Putamen (tissue), 1 donor: ENCODE results near the gene RSRP1.
"Not testable (repeated sequence)": the region's sequence is repeated elsewhere in the genome, so short reads cannot be mapped to it uniquely, and the experiment has no call there.

Experiments used
- DNase-seq: peaks from one replicate; pipeline ENCODE4 v3.0.0-alpha.2; 2016; ENCODE audit warnings: low spot score

RSRP1 gene

GRCh38 chr1:25256578-25256965, 9.3 kb upstream of the RSRP1 start:
- no peak for DNase-seq

DNA sequence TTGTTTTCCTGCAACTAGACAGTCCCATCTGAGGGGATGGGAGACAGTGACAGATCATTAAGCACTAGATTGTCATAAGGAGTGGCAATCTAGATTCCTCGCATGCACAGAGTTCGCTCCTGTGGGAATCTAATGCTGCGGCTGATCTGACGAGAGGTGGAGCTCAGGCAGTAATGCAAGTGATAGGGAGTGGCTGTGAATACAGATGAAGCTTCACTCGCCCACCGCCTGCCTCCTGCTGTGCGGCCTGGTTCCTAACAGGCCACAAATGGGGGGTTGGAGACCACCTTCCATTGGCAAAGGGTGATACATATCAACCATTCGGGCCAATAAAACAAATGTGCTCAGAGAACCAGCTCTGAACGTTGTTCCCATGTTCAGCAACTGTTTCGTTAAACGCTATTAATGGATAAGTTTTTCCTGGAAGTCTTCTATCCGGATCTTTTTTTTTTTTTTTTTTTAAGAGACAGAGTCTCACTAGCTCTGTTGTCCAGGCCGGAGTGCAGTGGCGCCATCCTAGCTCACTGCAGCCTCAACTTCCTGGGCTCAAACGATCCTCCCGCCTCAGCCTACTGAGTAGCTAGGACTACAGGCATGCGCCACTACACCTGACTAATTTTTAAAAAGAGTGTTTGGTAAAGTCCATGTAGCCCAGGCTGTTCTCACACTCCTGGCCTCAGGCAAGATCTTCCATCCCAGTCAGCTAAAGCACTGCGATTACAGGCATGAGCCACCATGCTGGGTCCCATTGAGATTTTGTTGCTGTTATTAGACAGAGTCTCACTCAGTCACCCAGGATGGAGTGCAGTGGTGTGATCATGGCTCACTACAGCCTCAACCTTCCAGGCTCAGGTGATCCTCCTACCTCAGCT, 8.7 kb upstream of the RSRP1 start:
- no peak for DNase-seq

- DNase-seq, result no peak
These were observed 6.7 kb upstream of the RSRP1 start for GRCh38 chr1:25253911-25254310.

- no peak for DNase-seq
These were observed 838 bp upstream of the RSRP1 start for GRCh38 chr1:25247829-25248754.

GRCh38 chr1:25246600-25247023, 642 bp downstream of the RSRP1 start:
- DNase-seq, result no peak

GRCh38 chr1:25245809-25246599, 1.2 kb downstream of the RSRP1 start:
- no peak for DNase-seq

DNA sequence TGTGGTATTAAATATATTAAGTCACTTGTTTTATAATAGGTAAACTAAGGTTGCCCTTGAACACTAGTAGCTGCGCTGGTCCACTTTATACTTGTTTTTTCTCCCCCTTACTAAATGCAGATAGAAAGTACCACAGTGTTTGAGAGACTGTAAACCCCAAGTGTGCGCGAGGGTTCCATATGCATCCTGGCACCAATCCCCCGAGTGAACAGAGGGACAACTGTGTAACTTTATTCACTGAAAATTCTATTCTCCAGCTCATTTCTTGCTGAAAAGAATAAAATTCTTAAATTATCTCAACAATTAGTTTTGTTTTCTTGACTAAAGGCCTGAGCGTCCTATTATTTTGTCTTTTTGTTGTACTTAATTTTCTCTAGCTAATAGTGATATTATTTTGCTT, 1.9 kb downstream of the RSRP1 start:
- no peak for DNase-seq

- no peak for DNase-seq
These were observed 3.3 kb downstream of the RSRP1 start for GRCh38 chr1:25243907-25244306.

GRCh38 chr1:25239681-25240541, 7.3 kb downstream of the RSRP1 start:
- DNase-seq, result peak; percentile 87

GRCh38 chr1:25238046-25238445, 9.2 kb downstream of the RSRP1 start:
- DNase-seq, result no peak

GRCh38 chr1:25236261-25236660, 11.0 kb downstream of the RSRP1 start:
- not testable (repeated sequence) for DNase-seq

DNA sequence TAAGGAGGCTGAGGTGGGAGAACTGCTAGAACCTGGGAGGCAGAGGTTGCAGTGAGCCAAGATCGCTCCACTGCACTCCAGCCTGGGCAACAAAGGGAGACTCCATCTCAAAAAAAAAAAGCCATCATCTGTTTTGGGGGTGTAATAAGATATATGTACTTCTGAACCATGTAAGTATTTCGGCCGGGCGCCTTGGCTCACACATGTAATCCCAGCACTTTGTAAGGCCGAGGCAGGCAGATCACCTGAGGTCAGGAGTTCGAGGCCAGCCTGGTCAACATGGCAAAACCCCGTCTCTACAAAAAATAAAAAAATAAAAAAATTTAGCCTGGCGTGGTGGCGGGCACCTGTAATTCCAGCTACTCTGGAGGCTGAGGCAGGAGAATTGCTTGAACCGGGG, 11.8 kb downstream of the RSRP1 start:
- not testable (repeated sequence) for DNase-seq

GRCh38 chr1:25232866-25233784, 14.1 kb downstream of the RSRP1 start:
- peak; percentile 74 for DNase-seq

DNA sequence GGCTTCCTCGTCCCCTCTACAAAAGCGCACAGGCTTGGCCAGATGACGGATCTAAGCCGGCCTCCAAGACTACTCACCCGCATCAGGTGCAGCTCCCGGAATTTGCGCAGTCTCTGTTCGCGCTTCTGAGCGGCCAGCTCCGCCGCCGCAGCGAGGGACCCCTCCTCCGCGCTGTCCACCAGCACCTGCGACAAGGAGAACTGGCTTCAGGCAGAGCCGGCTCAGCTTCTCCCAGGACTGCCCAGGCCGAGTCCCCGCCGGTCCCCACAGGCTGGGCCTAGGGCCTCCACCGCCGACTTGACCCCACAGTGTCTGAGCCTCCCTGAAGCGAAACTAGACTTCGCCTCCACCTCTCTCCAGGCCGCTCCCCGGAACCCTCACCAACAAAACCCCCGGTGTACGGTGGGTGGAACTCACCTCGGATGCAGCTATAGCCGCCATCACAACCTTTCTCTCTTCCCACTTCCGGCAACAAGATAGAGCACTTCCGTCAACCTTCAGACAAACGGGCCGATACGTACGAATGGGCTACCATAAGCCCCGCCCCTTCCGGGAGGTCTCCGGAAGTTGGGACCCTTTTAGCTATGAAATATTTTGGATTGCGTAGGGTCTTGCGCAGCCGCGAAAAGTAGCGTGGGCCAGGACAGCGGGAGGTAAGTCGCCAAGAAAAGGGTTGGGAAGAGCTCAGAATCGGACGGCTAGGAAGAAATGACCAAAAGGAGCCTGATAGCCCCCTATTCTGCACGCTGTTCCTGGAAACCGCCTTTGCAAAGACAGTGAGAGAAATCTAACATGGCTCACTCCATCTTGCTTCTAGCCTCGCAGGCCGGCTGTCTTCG, 15.0 kb downstream of the RSRP1 start, which contains the start of gene SYF2:
TSS of gene SYF2 (minus strand) at position 476 of the 839 bp plus-strand sequence. CDS start at position 441, 35 bp downstream.
- DNase-seq, result peak; percentile 95

DNA sequence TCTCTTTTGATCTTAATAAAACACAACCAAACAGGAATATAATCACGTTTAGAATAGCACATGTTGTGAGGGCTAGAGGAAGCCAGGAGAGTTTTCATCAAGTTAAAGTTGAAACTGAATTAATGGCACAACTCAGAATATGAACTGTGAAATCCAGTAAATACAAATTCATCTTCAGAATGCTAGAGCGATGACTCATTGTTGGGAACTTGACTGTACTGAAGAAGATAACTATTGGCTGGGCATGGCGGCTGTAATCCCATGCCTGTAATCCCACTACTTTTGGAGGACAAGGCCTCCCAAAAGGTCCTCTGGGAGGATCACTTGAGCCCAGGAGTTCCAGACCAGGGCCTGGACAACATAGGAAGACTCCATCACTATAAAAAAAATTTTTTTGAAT, 23.8 kb downstream of the RSRP1 start:
- no peak for DNase-seq

DNA sequence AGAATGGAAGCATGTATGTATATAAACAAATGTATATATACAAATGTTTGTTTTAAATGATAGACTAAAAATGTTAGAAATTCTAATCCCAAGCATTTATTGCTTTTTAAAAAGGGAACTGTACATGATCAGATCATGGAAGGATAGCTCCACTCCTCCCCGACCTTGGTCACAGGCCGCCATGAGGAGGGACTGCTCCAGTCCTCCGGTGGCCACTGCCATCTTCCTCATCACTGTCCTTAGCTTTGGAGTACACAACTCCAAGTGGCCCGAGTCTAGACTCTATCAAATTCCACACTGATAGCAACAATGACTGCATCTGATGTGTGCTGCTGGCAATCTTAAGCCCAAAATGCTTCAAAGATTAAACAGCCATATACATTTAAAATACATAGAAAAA, 24.6 kb downstream of the RSRP1 start:
- DNase-seq, result no peak

GRCh38 chr1:25220666-25221065, 26.6 kb downstream of the RSRP1 start:
- no peak for DNase-seq

DNA sequence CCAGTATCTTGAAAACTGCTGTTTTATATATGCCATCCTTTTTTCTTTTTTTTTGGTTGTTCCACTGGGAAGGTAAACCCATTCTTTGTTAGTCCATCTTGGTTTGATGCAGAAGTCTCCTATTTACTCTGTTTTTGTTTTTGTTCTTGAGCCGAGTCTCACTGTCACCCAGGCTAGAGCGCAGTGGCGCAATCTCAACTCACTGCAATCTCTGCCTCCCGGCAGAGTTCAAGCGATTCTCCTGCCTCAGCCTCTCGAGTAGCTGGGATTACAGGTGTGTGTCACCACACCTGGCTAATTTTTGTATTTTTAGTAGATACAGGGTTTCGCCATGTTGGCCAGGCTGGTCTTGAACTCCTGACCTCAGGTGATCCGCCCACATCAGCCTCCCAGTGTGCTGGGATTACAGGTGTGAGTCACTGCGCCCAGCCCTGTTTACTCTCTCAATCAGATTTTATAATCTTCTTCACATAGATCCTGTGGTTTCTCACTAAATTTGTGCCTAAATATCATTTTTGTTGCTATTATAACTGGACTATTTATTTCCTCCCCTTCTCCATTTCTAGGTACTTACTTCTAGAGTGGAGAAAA, 27.5 kb downstream of the RSRP1 start:
- no peak for DNase-seq
